Effector CD4-positive, alpha-beta T cell (primary cell): ENCODE data around the gene DLEC1.
"Not testable (repeated sequence)": the region's sequence is repeated elsewhere in the genome, so short reads cannot be mapped to it uniquely, and the experiment has no call there.

ENCODE experiments used
- DNase-seq: peaks from one replicate; pipeline ENCODE4 v3.0.0-alpha.2; 2020

Gene DLEC1

DNA sequence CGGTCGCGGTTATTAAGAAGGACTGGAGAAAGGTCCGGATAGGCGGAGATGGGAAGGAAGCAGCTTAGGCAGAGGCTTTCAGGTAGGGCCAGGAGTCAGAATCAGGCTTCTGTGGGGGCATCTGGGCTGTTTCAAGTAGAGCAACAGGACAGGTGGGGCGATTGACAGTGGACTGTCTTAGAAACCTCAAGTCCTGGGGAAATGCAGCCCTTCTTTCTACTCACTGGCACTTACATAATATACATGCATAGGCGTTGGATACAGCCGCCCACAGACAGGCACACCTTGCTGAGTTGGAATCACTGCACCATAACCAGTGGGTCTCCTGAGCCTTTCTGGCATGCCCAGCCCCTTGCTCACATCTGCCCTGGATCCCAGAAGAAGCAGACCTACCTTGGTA, 100.2 kb downstream of the DLEC1 start:
- DNase-seq, result no peak

- DNase-seq, result no peak
Measured at GRCh38 chr3:38139652-38140051, 100.6 kb downstream of the DLEC1 start.

- no peak for DNase-seq
Measured at GRCh38 chr3:38140326-38141172, 101.5 kb downstream of the DLEC1 start.

DNA sequence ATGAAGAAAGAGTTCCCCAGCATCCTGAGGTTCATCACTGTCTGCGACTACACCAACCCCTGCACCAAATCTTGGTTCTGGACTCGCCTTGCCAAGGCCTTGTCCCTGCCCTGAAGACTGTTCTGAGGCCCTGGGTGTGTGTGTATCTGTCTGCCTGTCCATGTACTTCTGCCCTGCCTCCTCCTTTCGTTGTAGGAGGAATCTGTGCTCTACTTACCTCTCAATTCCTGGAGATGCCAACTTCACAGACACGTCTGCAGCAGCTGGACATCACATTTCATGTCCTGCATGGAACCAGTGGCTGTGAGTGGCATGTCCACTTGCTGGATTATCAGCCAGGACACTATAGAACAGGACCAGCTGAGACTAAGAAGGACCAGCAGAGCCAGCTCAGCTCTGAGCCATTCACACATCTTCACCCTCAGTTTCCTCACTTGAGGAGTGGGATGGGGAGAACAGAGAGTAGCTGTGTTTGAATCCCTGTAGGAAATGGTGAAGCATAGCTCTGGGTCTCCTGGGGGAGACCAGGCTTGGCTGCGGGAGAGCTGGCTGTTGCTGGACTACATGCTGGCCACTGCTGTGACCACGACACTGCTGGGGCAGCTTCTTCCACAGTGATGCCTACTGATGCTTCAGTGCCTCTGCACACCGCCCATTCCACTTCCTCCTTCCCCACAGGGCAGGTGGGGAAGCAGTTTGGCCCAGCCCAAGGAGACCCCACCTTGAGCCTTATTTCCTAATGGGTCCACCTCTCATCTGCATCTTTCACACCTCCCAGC, 102.4 kb downstream of the DLEC1 start:
- DNase-seq, result no peak

DNA sequence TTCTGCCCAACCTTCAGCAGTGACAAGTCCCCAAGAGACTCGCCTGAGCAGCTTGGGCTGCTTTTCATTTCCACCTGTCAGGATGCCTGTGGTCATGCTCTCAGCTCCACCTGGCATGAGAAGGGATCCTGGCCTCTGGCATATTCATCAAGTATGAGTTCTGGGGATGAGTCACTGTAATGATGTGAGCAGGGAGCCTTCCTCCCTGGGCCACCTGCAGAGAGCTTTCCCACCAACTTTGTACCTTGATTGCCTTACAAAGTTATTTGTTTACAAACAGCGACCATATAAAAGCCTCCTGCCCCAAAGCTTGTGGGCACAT, 102.9 kb downstream of the DLEC1 start:
- no peak for DNase-seq

DNA sequence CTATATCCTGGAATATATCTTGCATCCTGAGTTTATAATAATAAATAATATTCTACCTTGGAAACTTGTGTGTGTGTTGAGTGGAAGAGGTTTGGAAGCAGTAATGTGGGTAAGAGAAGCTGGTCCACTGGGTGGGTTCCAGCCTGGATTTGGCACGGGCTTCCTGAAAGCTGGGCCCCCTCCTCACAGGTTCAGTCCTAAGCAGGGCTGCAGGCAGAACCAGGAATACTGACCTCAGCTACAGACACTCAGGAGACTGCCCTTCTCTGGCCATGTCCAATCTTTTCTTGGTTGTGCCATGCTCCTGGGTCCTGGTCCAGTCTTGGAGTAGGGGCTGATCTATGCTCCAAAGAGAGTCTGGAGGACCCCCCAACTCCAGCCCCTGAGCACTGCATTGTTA, 104.0 kb downstream of the DLEC1 start:
- no peak for DNase-seq

- DNase-seq, result no peak
Measured at GRCh38 chr3:38143511-38143910, 104.5 kb downstream of the DLEC1 start.

DNA sequence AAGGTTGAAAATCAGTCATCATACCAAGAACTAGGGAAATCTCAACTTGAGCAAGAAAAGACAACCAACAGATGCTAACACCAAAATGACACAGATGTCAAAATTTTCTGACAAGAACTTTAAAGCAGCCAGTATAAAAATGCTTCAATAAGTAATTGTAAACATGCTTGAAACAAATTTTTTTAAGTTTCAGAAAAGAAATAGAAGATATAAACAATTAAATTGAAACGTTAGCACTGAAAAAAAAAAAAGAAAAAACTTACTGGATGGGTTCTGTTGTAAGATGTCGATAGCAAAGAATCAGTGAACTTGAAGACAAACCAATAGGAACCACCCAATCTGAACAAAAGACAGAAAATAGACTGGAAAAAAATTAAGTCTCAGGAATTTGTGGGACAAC, 107.5 kb downstream of the DLEC1 start:
- DNase-seq, result no peak

GRCh38 chr3:38147421-38147820, 108.4 kb downstream of the DLEC1 start:
- DNase-seq, result no peak

- no peak for DNase-seq
Measured at GRCh38 chr3:38148311-38148882, 109.4 kb downstream of the DLEC1 start.

- no peak for DNase-seq
Measured at GRCh38 chr3:38149708-38150107, 110.7 kb downstream of the DLEC1 start.

DNA sequence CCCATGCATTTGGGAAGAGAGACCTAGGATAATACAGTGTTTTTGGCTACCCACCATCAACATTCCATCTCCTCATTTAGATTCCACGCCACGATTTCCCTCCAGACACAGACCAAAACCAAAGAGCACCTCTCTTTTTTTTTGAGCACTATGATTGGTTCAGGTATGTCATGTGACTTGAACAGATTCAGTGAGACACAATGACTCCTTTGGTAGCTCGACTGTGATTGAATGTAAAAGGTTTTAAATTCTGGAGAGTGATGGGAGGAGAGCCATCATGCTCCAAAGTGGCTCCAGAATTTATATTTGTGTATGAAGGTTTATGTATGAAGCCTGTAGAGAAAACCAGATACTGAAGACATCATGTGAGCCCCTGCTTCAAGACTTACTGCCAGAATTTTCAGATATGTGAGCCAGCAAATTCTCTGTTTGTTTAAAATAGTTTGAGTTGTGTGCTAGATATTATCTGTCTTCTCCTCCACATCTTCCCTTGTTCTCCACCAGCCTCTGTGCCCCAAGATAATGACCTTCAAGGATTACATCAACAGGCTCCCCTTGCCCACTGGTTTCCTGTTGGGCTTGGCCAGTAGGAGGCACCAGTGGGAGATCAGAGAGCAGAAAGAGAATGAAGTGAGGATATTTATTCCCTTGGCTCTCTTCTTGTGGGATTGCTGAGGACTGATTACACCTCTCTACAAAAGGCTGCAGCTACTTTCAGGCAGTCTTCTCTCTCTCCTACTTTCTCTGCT, 111.9 kb downstream of the DLEC1 start:
- DNase-seq, result no peak

DNA sequence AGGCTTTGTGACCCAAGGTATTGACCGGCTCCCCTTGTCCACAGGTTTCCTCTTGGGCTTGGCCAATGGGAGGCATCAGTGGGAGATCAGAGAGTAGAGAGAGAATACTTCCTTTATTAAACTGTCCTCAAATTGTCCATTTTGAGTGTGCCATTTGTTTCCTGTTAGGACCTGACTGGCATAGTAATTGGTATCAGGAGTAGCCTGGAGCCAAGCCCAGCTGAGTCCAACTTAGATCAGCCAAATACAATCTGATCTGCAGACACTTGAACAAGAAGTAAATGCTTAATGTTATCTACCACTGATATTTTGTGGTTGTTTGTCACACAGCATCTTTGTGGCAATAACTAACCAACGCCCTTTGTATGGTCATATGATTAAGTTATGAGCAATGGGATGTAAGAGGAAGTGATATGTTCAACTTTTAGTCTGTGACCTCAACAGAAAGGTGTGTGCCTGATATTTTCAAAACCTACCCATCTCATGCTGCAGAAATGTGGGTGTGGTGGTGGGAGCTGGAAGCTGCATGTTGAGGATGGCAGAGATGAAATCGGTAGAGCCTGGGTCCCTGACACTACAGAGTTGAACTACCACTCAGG, 112.8 kb downstream of the DLEC1 start:
- DNase-seq, result no peak

DNA sequence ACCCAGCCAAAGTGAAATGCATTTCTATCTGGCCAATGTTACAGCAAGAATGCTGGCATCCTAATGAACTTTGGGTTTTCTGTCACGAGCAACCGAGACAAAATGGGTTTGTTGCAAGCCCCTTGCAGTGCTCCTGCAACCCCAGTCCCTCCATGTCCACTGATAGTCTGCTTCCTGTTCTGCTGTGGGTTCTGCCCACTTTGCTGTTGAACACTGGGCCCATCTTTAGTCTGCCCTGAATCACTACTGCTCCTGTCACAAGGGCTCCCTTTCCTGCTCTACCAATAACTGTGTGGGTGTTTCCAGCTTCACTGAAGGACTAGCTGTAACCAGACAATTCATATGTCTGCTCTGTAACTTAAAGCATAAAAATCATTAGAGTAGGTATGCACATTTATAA, 113.6 kb downstream of the DLEC1 start:
- DNase-seq, result no peak

DNA sequence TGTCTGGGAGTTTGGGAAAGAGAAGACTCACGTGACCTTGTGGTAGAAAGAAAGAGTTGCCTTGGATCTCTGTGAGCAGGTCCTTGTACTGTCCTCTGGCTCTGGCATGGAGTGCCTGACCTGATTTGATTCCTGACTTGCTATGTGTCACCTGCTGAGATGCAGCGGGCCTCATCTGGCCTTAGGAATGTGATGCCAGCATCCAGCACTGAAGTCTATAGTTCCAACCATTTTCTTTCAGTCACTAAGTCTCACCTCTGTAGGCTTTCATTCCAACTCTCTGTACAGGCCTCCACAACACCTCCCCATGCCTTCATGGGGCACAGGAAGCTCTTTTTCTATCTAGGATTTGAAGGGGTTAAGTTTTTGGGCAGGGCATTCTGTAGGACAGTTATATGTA, 114.2 kb downstream of the DLEC1 start:
- DNase-seq, result no peak

GRCh38 chr3:38154033-38154494, 115.1 kb downstream of the DLEC1 start:
- no peak for DNase-seq

DNA sequence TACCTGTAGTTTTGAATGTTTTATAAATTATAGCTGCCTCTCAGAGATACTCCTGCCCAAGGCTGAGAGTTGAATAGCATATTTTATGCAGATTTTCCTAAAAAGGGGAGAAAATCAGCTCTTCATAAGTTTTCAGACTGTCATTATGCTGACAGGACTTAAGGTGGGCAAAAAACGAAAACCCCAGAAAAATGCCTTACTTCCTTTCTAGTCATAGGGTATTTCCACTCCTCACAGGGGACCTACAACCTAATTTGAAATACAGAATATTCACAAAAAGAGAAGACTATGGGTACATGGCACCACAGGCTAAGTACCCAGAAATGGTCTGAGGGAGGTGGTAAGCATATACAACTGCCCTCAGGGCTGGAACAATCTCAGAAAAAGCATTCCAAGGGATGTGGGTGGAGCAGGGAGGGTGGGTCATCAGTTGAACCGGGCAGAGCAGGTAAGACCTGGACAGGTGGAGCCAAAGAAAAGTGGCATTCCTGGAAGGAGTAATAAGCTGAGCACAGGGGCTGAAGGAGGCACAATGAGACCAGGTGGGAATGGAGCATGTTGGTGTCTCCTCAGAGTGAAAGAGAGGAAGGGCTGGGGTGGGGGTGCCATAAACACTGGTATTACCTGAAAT, 115.7 kb downstream of the DLEC1 start:
- no peak for DNase-seq

GRCh38 chr3:38155825-38156224, 116.8 kb downstream of the DLEC1 start:
- DNase-seq, result no peak

DNA sequence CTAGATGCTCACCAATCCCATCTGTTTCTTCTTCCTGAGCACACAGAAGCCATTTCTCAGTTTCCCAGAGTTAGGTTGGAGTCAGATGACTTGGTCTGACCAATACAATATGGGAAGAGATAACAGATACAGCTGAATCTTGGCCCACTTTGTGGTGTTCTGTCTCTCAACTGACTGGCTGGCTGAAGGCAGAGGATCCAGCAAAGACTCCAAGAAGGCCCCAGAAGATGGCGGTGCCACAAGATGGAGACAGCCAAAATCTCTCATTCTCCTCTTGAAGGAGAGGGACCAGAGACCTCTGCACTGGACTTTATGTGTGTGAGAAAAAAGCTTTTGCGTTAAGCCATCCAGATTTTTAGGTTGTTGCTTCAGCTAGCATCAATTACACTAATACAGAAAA, 118.1 kb downstream of the DLEC1 start:
- DNase-seq, result no peak

DNA sequence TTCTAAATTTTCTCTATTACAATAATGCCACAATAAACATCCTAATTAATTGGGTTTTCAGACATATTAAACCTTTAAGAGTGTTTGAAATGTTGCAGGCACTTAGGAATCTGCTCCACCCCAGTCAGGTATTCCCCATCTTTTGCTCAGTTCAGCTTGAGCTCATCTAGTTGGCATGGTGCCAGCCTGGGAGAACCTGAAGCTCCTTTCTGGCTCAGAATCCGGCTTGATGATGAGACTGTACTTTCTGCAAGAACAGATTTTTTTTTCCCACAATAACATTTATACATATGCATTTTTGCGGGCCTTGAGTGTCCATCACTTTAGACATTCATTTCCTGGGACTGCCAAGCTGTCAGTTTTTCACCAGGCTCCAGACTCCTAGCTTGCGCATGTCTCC, 118.6 kb downstream of the DLEC1 start:
- DNase-seq, result no peak

- no peak for DNase-seq
Measured at GRCh38 chr3:38158472-38158871, 119.5 kb downstream of the DLEC1 start.

DNA sequence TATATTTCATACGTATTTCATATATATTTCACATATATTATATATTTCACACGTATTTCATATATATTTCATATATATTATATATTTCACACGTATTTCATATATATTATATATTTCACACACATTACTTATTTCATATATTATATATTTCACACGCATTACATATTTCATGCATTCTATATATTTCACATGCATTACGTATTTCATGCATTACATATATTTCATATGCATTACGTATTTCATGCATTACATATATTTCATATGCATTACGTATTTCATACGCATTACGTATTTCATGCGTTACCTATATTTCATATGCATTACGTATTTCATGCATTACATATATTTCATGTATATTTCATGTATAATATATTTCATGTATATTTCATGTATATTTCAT, 121.7 kb downstream of the DLEC1 start:
- not testable (repeated sequence) for DNase-seq
